Smooth muscle cell (in vitro differentiated cells): ENCODE measurements around the gene GRK2. TPM values are rescaled to one million over a fixed set of nuclear protein-coding genes. Genes with fewer than 3 reads are reported as not detected.

ENCODE experiments used
- DNase-seq: peaks from one replicate; lab custom pipeline; 2025; ENCODE audit not compliant: unreplicated experiment; lab: John Stamatoyannopoulos, UW
- H2AFZ ChIP-seq: fragments of 200-600 bp; sonication (generic); 2 replicates; pipeline ENCODE4 v1.6.0; 2016; ENCODE audit warnings: antibody characterized with exemption, low read depth, mild to moderate bottlenecking
- H3F3A ChIP-seq: fragments of 200-600 bp; sonication (generic); 2 replicates; pipeline ENCODE4 v1.6.0; 2017; ENCODE audit warnings: antibody characterized with exemption, low read depth
- H3K27ac ChIP-seq: fragments of 200-600 bp; sonication (generic); 2 replicates; pipeline ENCODE4 v1.5.1; 2016; ENCODE audit warnings: low read depth, mild to moderate bottlenecking
- H3K27me3 ChIP-seq: fragments of 200-600 bp; sonication (generic); 2 replicates; pipeline ENCODE4 v1.6.1; 2016; ENCODE audit warnings: low read depth, mild to moderate bottlenecking
- H3K36me3 ChIP-seq: fragments of 200-600 bp; sonication (generic); 2 replicates; pipeline ENCODE4 v1.5.1; 2016; ENCODE audit warnings: low read depth
- H3K4me1 ChIP-seq: fragments of 200-600 bp; sonication (generic); 2 replicates; pipeline ENCODE4 v1.5.1; 2016; ENCODE audit warnings: low read depth
- H3K4me2 ChIP-seq: fragments of 200-600 bp; sonication (generic); 2 replicates; pipeline ENCODE4 v1.6.0; 2016; ENCODE audit warnings: mild to moderate bottlenecking
- H3K4me3 ChIP-seq: fragments of 200-600 bp; sonication (generic); 2 replicates; pipeline ENCODE4 v1.5.1; 2016; ENCODE audit warnings: mild to moderate bottlenecking
- H3K79me2 ChIP-seq: fragments of 200-600 bp; sonication (generic); 2 replicates; pipeline ENCODE4 v1.6.0; 2016; ENCODE audit warnings: low read depth, mild to moderate bottlenecking
- H3K9ac ChIP-seq: fragments of 200-600 bp; sonication (generic); 2 replicates; pipeline ENCODE4 v1.6.0; 2016; ENCODE audit warnings: low read depth
- H3K9me3 ChIP-seq: fragments of 200-600 bp; sonication (generic); replicated peaks from 2 replicates; pipeline ENCODE4 v1.5.1; 2016; ENCODE audit warnings: low read depth
- H4K20me1 ChIP-seq: fragments of 200-600 bp; sonication (generic); 2 replicates; pipeline ENCODE4 v1.6.0; 2016; ENCODE audit warnings: low read depth
- WGBS: methylation state at CpG from one replicate; pipeline ENCODE4 v1.1.7; 2016; ENCODE audit warnings: low lambda C conversion rate; 5-methylcytosine and 5-hydroxymethylcytosine counted together
- polyA plus RNA-seq: library from polyadenylated mRNA; unstranded; fragments of >200 nt; fragmentation: Nextera tagmentation; extraction: Ambion mirVana; gene quantifications from 2 replicates; pipeline ENCODE4 v1.2.1, GENCODE V29; 2016
- total RNA-seq: library from RNA; depleted of rRNA; stranded (reverse); fragments of >200 nt; gene quantifications from 2 replicates; pipeline ENCODE4 v1.2.3, GENCODE V29; 2014
- TF ChIP-seq, protein P1 (sequence below): fragments of 200-600 bp; sonication (generic); IDR thresholded peaks from 2 replicates; pipeline ENCODE4 v1.5.1; 2017; ENCODE audit warnings: borderline replicate concordance, mild to moderate bottlenecking, antibody characterized with exemption; ENCODE audit not compliant: insufficient read depth, poor library complexity, severe bottlenecking

Gene GRK2
- total and polyA plus RNA-seq, 2 experiments from 2014 or later, result 22.2 to 42.5 TPM

DNA sequence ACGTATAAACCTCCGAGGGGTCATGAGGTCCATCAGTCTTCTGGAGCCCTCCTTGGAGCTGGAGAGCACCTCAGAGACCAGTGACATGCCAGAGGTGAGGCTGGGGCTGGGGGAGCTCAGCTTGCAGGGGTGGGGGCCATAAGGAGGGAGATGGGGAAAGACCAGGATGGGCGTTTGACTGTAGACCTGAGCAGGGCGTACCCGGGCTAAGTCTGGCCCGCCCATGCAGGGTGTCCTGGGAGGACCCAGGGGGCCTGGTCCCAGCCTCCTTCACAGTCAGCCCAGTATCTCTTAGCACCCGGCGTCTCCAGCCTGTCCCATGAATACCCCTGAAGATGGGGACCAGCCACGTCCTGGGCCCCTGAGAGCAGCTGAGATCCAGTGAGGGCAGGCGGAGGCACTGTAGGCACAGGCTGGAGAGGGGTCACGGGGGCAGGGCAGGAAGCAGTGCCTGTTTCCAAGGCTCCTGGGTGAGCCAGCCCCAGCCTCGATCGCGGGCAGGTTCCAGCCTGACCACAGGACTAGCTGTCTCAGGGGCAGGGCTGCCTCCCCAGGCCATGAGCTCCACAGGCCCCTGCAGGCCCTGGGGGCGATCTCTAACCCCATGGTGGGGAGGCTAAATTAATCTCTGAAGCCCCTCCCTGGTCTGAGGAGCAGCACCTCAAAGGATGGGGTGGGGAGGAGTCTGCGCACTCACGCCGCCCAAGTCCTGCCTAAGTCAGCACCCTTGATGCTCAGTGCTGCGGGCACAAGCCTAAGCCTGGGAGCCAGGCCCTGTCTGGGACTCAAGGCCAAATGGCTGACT lies 44.2 kb downstream of the GRK2 start:
- WGBS, result 93% methylated on average over 19 of the region's 19 CpGs
- Histone ChIP-seq H3K4me1 (no peaks in the 10 kb centered on the region), H3K36me3 (no peaks in the 10 kb centered on the region), H3K4me2 (no peak overlapping the region), H2AFZ (no peak overlapping the region), H3K27ac (no peak overlapping the region), H3K9ac (no peak overlapping the region), H4K20me1 (no peaks in the 10 kb centered on the region), H3K27me3 (no peaks in the 10 kb centered on the region), H3F3A (no peaks in the 10 kb centered on the region), H3K79me2 (no peaks in the 10 kb centered on the region), H3K9me3 (no peaks in the 10 kb centered on the region), H3K4me3 (no peak overlapping the region)
- no peak for DNase-seq
- TF ChIP-seq, protein P1, sequence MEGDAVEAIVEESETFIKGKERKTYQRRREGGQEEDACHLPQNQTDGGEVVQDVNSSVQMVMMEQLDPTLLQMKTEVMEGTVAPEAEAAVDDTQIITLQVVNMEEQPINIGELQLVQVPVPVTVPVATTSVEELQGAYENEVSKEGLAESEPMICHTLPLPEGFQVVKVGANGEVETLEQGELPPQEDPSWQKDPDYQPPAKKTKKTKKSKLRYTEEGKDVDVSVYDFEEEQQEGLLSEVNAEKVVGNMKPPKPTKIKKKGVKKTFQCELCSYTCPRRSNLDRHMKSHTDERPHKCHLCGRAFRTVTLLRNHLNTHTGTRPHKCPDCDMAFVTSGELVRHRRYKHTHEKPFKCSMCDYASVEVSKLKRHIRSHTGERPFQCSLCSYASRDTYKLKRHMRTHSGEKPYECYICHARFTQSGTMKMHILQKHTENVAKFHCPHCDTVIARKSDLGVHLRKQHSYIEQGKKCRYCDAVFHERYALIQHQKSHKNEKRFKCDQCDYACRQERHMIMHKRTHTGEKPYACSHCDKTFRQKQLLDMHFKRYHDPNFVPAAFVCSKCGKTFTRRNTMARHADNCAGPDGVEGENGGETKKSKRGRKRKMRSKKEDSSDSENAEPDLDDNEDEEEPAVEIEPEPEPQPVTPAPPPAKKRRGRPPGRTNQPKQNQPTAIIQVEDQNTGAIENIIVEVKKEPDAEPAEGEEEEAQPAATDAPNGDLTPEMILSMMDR, result no peak

DNA sequence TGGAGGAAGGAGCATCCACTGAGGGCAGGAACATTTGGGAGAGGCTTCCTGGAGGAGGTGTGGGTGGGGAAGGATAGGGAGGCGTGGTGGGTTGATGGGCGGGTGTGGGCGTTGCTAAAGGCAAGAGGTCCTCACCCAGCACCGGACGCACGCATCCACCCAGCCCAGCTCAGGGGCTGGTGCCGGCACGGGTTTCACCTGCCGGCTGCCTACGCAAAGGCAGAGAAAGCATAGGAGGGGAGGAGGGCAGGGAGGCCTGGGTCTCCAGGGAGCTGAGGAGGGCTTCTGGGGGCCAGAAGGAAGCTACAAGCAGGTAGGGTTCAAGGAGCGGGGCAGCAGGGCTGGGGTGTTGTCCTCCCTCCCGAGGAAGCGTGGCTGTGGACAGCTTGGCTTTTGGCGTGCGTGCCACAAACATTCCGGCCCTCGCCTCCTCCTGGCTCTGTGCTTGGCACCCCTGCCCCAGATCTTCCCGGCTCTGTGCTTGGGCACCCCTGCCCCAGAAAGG lies 44.8 kb downstream of the GRK2 start:
- H4K20me1 ChIP-seq, result no peaks in the 10 kb centered on the region
- no peak overlapping the region for H3K4me3 ChIP-seq
- 86% methylated on average over 18 of the region's 18 CpGs for WGBS
- no peaks in the 10 kb centered on the region for H3K36me3 ChIP-seq
- H3K27me3 ChIP-seq, result no peaks in the 10 kb centered on the region
- TF ChIP-seq, protein P1, result no peak
- no peak for DNase-seq
- H2AFZ ChIP-seq, result no peak overlapping the region
- no peaks in the 10 kb centered on the region for H3F3A ChIP-seq
- H3K9me3 ChIP-seq, result no peaks in the 10 kb centered on the region
- no peaks in the 10 kb centered on the region for H3K79me2 ChIP-seq
- no peak overlapping the region for H3K9ac ChIP-seq
- H3K4me1 ChIP-seq, result no peaks in the 10 kb centered on the region
- H3K4me2 ChIP-seq, result no peak overlapping the region
- H3K27ac ChIP-seq, result peak overlapping the region; percentile 42

DNA sequence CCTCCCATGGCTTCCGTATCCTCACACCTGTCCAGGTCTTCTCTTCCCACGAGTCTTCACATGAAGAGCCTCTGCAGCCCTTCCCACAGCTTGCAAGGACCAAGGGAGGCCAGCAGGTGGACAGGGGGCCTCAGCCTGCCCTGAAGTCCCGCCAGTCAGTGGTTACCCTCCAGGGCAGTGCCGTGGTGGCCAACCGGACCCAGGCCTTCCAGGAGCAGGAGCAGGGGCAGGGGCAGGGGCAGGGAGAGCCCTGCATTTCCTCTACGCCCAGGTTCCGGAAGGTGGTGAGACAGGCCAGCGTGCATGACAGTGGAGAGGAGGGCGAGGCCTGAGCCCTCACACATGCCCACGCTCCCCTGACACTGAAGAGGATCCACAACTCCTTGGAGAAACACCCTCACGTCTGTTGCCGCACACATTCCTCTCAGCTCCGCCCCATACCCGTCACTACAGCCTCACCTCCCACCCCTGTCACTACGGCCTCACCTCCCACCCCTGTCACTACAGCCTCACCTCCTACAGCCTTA lies 45.3 kb downstream of the GRK2 start:
- DNase-seq, result no peak

More for the DNA sequence above, 45.3 kb downstream of the GRK2 start:
- TF ChIP-seq, protein P1, result no peak
- no peaks in the 10 kb centered on the region for H3K36me3 ChIP-seq
- no peak overlapping the region for H3K4me3 ChIP-seq
- H3K9me3 ChIP-seq, result no peaks in the 10 kb centered on the region
- H2AFZ ChIP-seq, result no peak overlapping the region
- H3F3A ChIP-seq, result no peaks in the 10 kb centered on the region
- no peaks in the 10 kb centered on the region for H3K27me3 ChIP-seq
- H3K79me2 ChIP-seq, result no peaks in the 10 kb centered on the region
- H4K20me1 ChIP-seq, result no peaks in the 10 kb centered on the region
- WGBS, result 89% methylated on average over 13 of the region's 15 CpGs
- no peaks in the 10 kb centered on the region for H3K4me1 ChIP-seq
- no peak overlapping the region for H3K9ac ChIP-seq
- no peak overlapping the region for H3K4me2 ChIP-seq
- peak overlapping the region; percentile 59 for H3K27ac ChIP-seq
